Kidney (tissue), 14 donors: ENCODE measurements around the gene SLC18B1. TPM values are rescaled to one million over a fixed set of nuclear protein-coding genes. Genes with fewer than 3 reads are reported as not detected.

ENCODE experiments used
- DNase-seq, 5 donors: peaks; one replicate each; pipeline ENCODE4 v3.0.0-alpha.2; 2013 to 2020
- FAIRE-seq: peaks from 2 replicates; lab custom pipeline; 2012; peaks lifted over from hg19 to GRCh38; lab: Jason Lieb, UNC
- H3K27ac ChIP-seq, 2 donors: one replicate each; pipeline ENCODE4 v1.7.0; 2013; ENCODE audit warnings: low read depth in 2 of 2, low read length in 2 of 2, inconsistent platforms in 1 of 2
- H3K27me3 ChIP-seq: one replicate; pipeline ENCODE4 v1.7.1; 2013; ENCODE audit warnings: low read length, inconsistent platforms; ENCODE audit not compliant: control insufficient read depth, insufficient read depth
- H3K36me3 ChIP-seq, 3 donors: one replicate each; pipeline versions ENCODE4 v1.7.0 to v1.7.1; 2013; ENCODE audit warnings: low read length in 3 of 3, control low read depth in 1 of 3, inconsistent platforms in 1 of 3; ENCODE audit not compliant: insufficient read depth in 3 of 3, control insufficient read depth in 2 of 3
- H3K4me1 ChIP-seq, 3 donors: one replicate each; pipeline versions ENCODE4 v1.7.0 to v1.7.1; 2013; ENCODE audit warnings: low read length in 3 of 3, inconsistent platforms in 1 of 3, low read depth in 1 of 3; ENCODE audit not compliant: control insufficient read depth in 2 of 3, insufficient read depth in 2 of 3
- H3K4me3 ChIP-seq, 3 donors: one replicate each; pipeline versions ENCODE4 v1.7.0 to v1.8.1; 2013; ENCODE audit warnings: low read length in 3 of 3, control low read depth in 1 of 3, inconsistent platforms in 1 of 3
- H3K9ac ChIP-seq, 3 donors: one replicate each; pipeline versions ENCODE4 v1.7.0 to v1.7.1; 2013; ENCODE audit warnings: low read length in 3 of 3, control low read depth in 1 of 3, inconsistent platforms in 1 of 3
- H3K9me3 ChIP-seq, 3 donors: one replicate each; pipeline versions ENCODE4 v1.7.0 to v1.7.1; 2013; ENCODE audit warnings: low read length in 3 of 3, control low read depth in 1 of 3, inconsistent platforms in 1 of 3; ENCODE audit not compliant: control insufficient read depth in 2 of 3, insufficient read depth in 1 of 3
- CTCF ChIP-seq: IDR thresholded peaks from 3 replicates; pipeline ENCODE4 v1.5.1; 2012; ENCODE audit warnings: mild to moderate bottlenecking, moderate library complexity, borderline replicate concordance; ENCODE audit not compliant: insufficient read depth; ENCODE audit errors: extremely low read depth
- intact Hi-C: fragments of 100-400 bp; cut with DNase I; formaldehyde crosslinking; loops from one replicate; pipeline ENCODE4 v1.11.1; 2022
- polyA plus RNA-seq: library from polyadenylated mRNA; stranded (reverse); fragments of 350-450 nt; fragmentation: Illumina TruSeq; extraction: RNeasy Lipid Tissue Mini Kit (QIAGEN cat#74804); gene quantifications from one replicate; pipeline ENCODE4 v1.2.3, GENCODE V29; 2014; ENCODE audit warnings: low read depth, low replicate concordance; ENCODE audit not compliant: insufficient read depth
- total RNA-seq: library from RNA; stranded (reverse); fragmentation: NEBNext Ultra II Directional; extraction: Animal tissue kit (Norgen Biotek cat#: 25700); gene quantifications from one replicate; pipeline ENCODE4 v1.2.1, GENCODE V29; 2021
- donor health status: control.
- donor health status: control.
- donor health status: control.
- donor health status: control.
- donor health status: control.
- donor health status: DM: yes; HTN: yes; CAD: no.
- donor health status: Normal renal cell carcinoma (clear cell type).

The SLC18B1 gene
- total and polyA plus RNA-seq, 2 donors from 2014 or later: 16.9 to 17.2 TPM

- Histone ChIP-seq H3K36me3 (peaks cover 13 to 25% (median 18%) of the 10 kb centered on the region in 3 donors), H3K4me3 (no peak overlapping the region), H3K9me3 (no peaks in the 10 kb centered on the region), H3K9ac (no peak overlapping the region), H3K27me3 (no peaks in the 10 kb centered on the region), H3K27ac (no peak overlapping the region), H3K4me1 (peaks cover 0 to 15% (median 8%) of the 10 kb centered on the region in 3 donors)
- no peak for TF ChIP-seq CTCF
- intact Hi-C loops: no loop called here
- no peak for FAIRE-seq
- no peak for DNase-seq
These were observed 19.3 kb upstream of the SLC18B1 start for GRCh38 chr6:132817554-132818403.

- Histone ChIP-seq H3K4me1 (peaks cover 3 to 15% (median 8%) of the 10 kb centered on the region in 3 donors), H3K27me3 (no peaks in the 10 kb centered on the region), H3K4me3 (no peak overlapping the region), H3K36me3 (peaks cover 13 to 25% (median 18%) of the 10 kb centered on the region in 3 donors), H3K9me3 (no peaks in the 10 kb centered on the region), H3K9ac (no peak overlapping the region), H3K27ac (no peak overlapping the region)
- DNase-seq: no peak
- TF ChIP-seq CTCF: no peak
- no peak for FAIRE-seq
- intact Hi-C loops: no loop called here
These were observed 18.2 kb upstream of the SLC18B1 start for GRCh38 chr6:132816660-132817059.

GRCh38 chr6:132814716-132815570, 16.5 kb upstream of the SLC18B1 start:
- Histone ChIP-seq H3K36me3 (peaks cover 13 to 25% (median 18%) of the 10 kb centered on the region in 3 donors), H3K9me3 (no peaks in the 10 kb centered on the region), H3K27ac (peak overlapping the region; percentile 38 to 73), H3K4me1 (peaks cover 3 to 15% (median 8%) of the 10 kb centered on the region in 3 donors), H3K9ac (peak overlapping the region; percentile 84 to 98 (median 87)), H3K4me3 (peak overlapping the region; percentile 94 to 99 (median 97)), H3K27me3 (no peaks in the 10 kb centered on the region)
- intact Hi-C loops: no loop called here
- DNase-seq (peak in 2 of 5 donors; percentile 9 to 23), FAIRE-seq (no peak)
- TF ChIP-seq CTCF: no peak
